Peyer's patch (tissue), 4 donors: Measurements from ENCODE around the gene CDYL.

Experiments used
- POLR2A ChIP-seq, 2 donors: fragments of 450-650 bp; IDR thresholded peaks; one replicate each; pipeline ENCODE4 v1.5.1; 2017; ENCODE audit warnings: antibody characterized with exemption in 2 of 2, mild to moderate bottlenecking in 2 of 2, moderate library complexity in 2 of 2
- TF ChIP-seq, protein P1 (sequence below), 6 experiments: fragments of 450-650 bp in 4 of 6; fragments of 200-600 bp in 2 of 6; sonication (generic) in 1 of 6; IDR thresholded peaks; one replicate each; pipeline ENCODE4 v1.5.1; 2017 to 2019; ENCODE audit warnings: antibody characterized with exemption in 6 of 6, mild to moderate bottlenecking in 3 of 6, moderate library complexity in 1 of 6

DNA sequence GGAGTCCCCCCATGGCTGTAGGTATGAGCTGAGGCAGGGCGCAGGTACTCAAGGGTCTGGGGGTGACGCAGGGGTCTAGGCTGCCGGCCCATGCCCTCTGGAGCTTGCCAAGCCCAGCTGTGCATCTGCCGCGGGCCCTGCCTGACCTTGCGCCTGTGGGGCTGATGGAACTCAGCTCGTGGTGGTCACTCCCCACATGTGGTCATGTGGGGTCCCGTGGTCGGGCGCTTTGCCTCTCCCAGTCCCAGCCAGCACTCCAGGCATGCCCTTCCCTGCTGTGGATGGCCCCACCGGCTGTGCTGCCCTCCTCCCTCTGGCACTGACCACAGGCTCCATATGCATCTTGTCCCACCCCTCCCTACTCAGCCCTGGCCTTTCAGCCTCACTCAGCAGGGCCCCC is 170.3 kb downstream of the CDYL start:
- TF ChIP-seq, protein P1, sequence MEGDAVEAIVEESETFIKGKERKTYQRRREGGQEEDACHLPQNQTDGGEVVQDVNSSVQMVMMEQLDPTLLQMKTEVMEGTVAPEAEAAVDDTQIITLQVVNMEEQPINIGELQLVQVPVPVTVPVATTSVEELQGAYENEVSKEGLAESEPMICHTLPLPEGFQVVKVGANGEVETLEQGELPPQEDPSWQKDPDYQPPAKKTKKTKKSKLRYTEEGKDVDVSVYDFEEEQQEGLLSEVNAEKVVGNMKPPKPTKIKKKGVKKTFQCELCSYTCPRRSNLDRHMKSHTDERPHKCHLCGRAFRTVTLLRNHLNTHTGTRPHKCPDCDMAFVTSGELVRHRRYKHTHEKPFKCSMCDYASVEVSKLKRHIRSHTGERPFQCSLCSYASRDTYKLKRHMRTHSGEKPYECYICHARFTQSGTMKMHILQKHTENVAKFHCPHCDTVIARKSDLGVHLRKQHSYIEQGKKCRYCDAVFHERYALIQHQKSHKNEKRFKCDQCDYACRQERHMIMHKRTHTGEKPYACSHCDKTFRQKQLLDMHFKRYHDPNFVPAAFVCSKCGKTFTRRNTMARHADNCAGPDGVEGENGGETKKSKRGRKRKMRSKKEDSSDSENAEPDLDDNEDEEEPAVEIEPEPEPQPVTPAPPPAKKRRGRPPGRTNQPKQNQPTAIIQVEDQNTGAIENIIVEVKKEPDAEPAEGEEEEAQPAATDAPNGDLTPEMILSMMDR (IDR thresholded peaks at IDR 0.05) = no peak
- TF ChIP-seq POLR2A (IDR thresholded peaks at IDR 0.05) = no peak
